K562 (cell line): ENCODE data around the gene OR2V2. TPM values are rescaled to one million over a fixed set of nuclear protein-coding genes. Genes with fewer than 3 reads are reported as not detected.

Experiments
- CTCFL ChIP-seq: IDR thresholded peaks from 2 replicates; pipeline ENCODE4 v1.6.1; 2011; ENCODE audit warnings: borderline replicate concordance, low read depth, mild to moderate bottlenecking, moderate library complexity, low read length; ENCODE audit not compliant: insufficient read depth, poor library complexity, severe bottlenecking
- DLX4 ChIP-seq: fragments of 250-450 bp; sonication (Bioruptor Pico); IDR thresholded peaks from 2 replicates; pipeline ENCODE4 v1.6.1; 2021; ENCODE audit warnings: mild to moderate bottlenecking
- EP300 ChIP-seq: IDR thresholded peaks from 2 replicates; pipeline ENCODE4 v1.6.1; 2012; ENCODE audit warnings: low read length, improper control_type of control experiment
- ETS1 ChIP-seq: conservative IDR thresholded peaks from 2 replicates; pipeline ENCODE4 v1.6.1; 2011; ENCODE audit warnings: low read depth, mild to moderate bottlenecking, low read length; ENCODE audit not compliant: control insufficient read depth
- GABPB2 ChIP-seq: fragments of 250-450 bp; sonication (Bioruptor Pico); conservative IDR thresholded peaks from 2 replicates; pipeline ENCODE4 v1.5.1; 2021; ENCODE audit warnings: mild to moderate bottlenecking
- GATAD2A ChIP-seq: fragments of 450-650 bp; IDR thresholded peaks from 2 replicates; pipeline ENCODE4 v1.6.1; 2017
- MAFF ChIP-seq: IDR thresholded peaks from 2 replicates; pipeline ENCODE4 v1.6.1; 2012; ENCODE audit warnings: low read length, improper control_type of control experiment
- NFRKB ChIP-seq: fragments of 450-650 bp; IDR thresholded peaks from 2 replicates; pipeline ENCODE4 v1.6.1; 2016; ENCODE audit warnings: low read depth
- PBX2 ChIP-seq, 2 experiments: IDR thresholded peaks in 1 of 2; conservative IDR thresholded peaks in 1 of 2; 2 replicates each; pipeline ENCODE4 v1.6.1; 2016; ENCODE audit warnings: low read depth in 2 of 2, mild to moderate bottlenecking in 1 of 2, missing compliant biosample characterization in 1 of 2, missing genetic modification characterization in 1 of 2, moderate library complexity in 1 of 2
- RBBP5 ChIP-seq: fragments of 200-600 bp; sonication (generic); IDR thresholded peaks from 2 replicates; pipeline ENCODE4 v1.6.1; 2012; ENCODE audit warnings: borderline replicate concordance, mild to moderate bottlenecking, low read length, control low read depth, inconsistent platforms; ENCODE audit not compliant: insufficient read depth, poor library complexity, severe bottlenecking
- SMARCA4 ChIP-seq: fragments of 450-650 bp; IDR thresholded peaks from 2 replicates; pipeline ENCODE4 v1.6.1; 2016
- SP1 ChIP-seq: sonication (generic); formaldehyde crosslinking; IDR thresholded peaks from 2 replicates; pipeline ENCODE4 v1.8.1; 2022; ENCODE audit warnings: mild to moderate bottlenecking, missing genetic modification reagents
- TFAM ChIP-seq: fragments of 250-450 bp; sonication (Bioruptor Pico); conservative IDR thresholded peaks from 2 replicates; pipeline ENCODE4 v1.5.0; 2021; ENCODE audit warnings: mild to moderate bottlenecking, moderate library complexity
- ZNF311 ChIP-seq: fragments of 250-450 bp; sonication (Bioruptor Pico); IDR thresholded peaks from 2 replicates; pipeline ENCODE4 v1.4.0; 2020; ENCODE audit warnings: mild to moderate bottlenecking, moderate library complexity
- ZNF79 ChIP-seq: fragments of 250-450 bp; sonication (Bioruptor Pico); IDR thresholded peaks from 2 replicates; pipeline ENCODE4 v1.4.0; 2020; ENCODE audit warnings: low read depth, mild to moderate bottlenecking, moderate library complexity
- polyA plus RNA-seq, 8 experiments: library from polyadenylated mRNA; depleted of rRNA in 4 of 8; stranded (reverse) in 5 of 8; unstranded in 3 of 8; fragments of >200 nt; fragmentation: Nextera tagmentation in 2 of 8; fragmentation: Illumina TruSeq in 1 of 8; extraction: Ambion mirVana in 2 of 8; extraction: Trizol in 1 of 8; gene quantifications; 2 replicates each; pipeline versions ENCODE4 v1.2.1 to v1.2.3, GENCODE V29; 2011 to 2014; ENCODE audit warnings: inconsistent platforms in 1 of 8, missing spikeins in 1 of 8
- total RNA-seq, 7 experiments: library from RNA; depleted of rRNA in 6 of 7; stranded (reverse); fragments of >200 nt in 6 of 7; fragmentation: Illumina TruSeq in 2 of 7; extraction: Trizol in 2 of 7; gene quantifications; 2 replicates each; pipeline versions ENCODE4 v1.2.1 to v1.2.3, GENCODE V29; 2011 to 2021; ENCODE audit warnings: low replicate concordance in 1 of 7
- TF ChIP-seq, protein P1 (sequence below): fragments of 450-650 bp; formaldehyde crosslinking; conservative IDR thresholded peaks from 2 replicates; pipeline ENCODE4 v1.4.0; 2022; ENCODE audit warnings: mild to moderate bottlenecking, missing genetic modification characterization

Gene OR2V2
- total and polyA plus RNA-seq, 9 of the 15 experiments (the other 6 are each of a cell fraction or from before 2014, with no cell fraction given) = 0.01 TPM; not detected in 8

DNA sequence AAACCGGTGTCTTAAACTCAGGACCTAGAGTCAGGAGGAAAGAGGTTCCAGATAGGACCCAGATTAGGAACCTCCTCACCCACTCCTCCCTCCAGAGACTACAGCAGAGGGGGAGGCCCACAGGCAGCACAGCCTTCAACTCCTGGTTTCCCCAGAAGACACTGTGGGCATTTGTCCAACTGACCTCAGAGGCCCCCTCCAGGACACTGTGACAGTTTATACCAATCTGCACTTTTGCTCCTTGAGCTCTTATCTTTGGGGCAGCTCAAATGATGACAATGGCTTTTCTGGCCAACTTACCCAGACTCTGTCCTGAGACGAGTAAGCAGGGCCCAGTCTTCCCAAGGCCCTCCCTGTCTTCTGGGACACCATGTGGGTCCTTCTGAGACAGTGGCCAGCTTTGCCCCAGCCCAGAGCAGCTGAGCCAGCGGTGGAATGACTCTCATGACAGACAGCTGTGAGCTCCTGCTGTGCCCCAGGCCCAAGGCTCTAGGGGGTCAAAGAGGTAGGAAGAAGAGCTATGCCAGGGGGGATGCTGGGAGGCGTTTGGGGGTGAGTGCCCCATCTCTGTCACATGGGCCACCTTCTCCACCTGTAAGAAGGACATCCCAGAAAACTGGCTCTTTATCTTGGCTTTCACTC is 14.3 kb downstream of the OR2V2 start (continued):
- TF ChIP-seq ETS1 (0 out of 2 replicates have a peak, but pooled peaks have one; percentile 20), EP300 (peak; percentile 62; the same call in 1 of the 2 replicates), RBBP5 (peak; percentile 56), DLX4 (CRISPR knock-in tag) (no peak), TFAM (CRISPR knock-in tag) (no peak), NFRKB (0 out of 2 replicates have a peak, but pooled peaks have one; percentile 50), CTCFL (no peak), GABPB2 (CRISPR knock-in tag) (no peak), MAFF (peak; percentile 46; the same call in 1 of the 2 replicates), SP1 (peak; percentile 52; the same call in 1 of the 2 replicates), GATAD2A (0 out of 2 replicates have a peak, but pooled peaks have one; percentile 17), ZNF79 (CRISPR knock-in tag) (no peak), SMARCA4 (0 out of 2 replicates have a peak, but pooled peaks have one; percentile 54), PBX2 (CRISPR knock-in tag; IDR thresholded peaks at IDR 0.05; ENCODE audit: low read depth) (no peak), PBX2 (tag; conservative IDR thresholded peaks at IDR 0.05; ENCODE audit: low read depth) (0 out of 2 replicates have a peak, but pooled peaks have one; percentile 6), ZNF311 (CRISPR knock-in tag) (no peak)
- TF ChIP-seq, protein P1, sequence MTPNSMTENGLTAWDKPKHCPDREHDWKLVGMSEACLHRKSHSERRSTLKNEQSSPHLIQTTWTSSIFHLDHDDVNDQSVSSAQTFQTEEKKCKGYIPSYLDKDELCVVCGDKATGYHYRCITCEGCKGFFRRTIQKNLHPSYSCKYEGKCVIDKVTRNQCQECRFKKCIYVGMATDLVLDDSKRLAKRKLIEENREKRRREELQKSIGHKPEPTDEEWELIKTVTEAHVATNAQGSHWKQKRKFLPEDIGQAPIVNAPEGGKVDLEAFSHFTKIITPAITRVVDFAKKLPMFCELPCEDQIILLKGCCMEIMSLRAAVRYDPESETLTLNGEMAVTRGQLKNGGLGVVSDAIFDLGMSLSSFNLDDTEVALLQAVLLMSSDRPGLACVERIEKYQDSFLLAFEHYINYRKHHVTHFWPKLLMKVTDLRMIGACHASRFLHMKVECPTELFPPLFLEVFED (CRISPR knock-in tag) = no peak
